GM21390 (cell line): ENCODE measurements around the gene TCEANC2.
"Not testable (repeated sequence)": the region's sequence is repeated elsewhere in the genome, so short reads cannot be mapped to it uniquely, and the experiment has no call there.

Experiments used
- ATAC-seq: cut with Tn5 transposase; IDR thresholded peaks from one replicate; pipeline ENCODE4 v1.9.1; 2021; ENCODE audit not compliant: unreplicated experiment

Gene TCEANC2

DNA sequence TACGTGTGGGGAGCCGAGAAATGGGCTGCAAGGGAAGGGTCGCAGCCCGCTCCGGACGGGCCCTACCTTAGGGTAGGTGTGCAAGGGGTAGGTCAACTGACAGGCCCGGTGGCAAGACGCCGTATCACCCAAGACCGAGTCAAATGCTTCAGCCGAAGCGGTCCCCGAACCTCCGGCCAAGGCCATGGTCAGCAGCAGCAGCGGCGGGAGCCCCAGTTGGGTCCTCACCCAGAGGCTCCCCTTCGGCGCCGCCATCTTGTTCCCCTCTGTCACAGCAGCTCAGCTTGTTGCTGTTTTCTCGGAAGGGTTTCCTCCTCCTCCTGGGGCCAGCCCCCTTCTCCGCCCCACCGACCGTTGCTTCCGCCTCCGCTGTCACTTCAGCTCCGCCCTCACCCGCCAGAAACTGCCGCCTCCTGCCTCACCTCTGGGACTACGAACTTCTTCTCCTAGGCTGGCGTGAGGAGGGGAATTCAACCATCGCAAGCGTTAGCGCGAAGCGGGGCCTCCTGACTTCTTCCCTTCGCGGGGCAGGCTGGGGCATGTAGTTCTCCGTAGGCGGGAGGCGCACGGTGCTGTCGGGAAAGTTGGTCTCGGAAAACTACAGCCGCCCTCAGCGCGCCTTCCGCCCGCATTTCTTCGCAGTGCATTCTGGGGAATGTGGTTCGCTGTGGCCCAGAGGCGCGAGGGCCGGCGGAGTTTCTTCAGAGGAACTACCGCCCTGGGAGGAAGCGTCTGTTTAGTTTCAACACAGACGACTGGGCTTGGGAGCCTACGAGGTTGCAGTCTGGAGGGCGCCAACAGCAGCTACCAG lies at the start of gene TCEANC2, which contains the start of gene TMEM59:
Gene TCEANC2 (plus strand): TSS at position 675 of the 811 bp plus-strand sequence. CDS start 815 bp downstream, outside the sequence.
Gene TMEM59 (minus strand): TSS at position 271 of the 811 bp plus-strand sequence. CDS start 16 bp downstream, at position 255.
- peak; percentile 88 for ATAC-seq

DNA sequence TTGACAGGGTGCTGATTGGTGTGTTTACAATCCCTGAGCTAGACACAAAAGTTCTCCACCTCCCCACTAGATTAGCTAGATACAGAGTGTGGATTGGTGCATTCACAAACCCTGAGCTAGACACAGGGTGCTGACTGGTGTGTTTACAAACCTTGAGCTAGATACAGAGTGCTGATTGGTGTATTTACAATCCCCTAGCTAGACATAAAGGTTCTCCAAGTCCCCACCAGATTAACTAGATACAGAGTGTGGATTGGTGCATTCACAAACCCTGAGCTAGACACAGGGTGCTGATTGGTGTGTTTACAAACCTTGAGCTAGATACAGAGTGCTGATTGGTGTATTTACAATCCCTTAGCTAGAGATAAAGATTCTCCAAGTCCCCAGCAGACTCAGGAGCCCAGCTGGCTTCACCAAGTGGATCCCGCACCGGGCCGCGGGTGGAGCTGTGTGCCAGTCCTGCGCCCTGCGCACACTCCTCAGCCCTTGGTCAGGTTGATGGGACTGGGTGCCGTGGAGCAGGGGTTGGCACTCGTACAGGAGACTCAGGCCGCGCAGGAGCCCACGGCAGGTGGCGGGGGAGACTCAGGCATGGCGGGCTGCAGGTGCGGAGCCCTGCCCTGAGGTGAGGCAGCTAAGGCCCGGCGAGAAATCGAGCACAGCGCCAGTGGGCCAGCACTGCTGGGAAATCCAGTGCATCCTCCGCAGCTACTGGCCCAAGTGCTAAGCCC lies 49.5 kb upstream of the TCEANC2 start:
- not testable (repeated sequence) for ATAC-seq

DNA sequence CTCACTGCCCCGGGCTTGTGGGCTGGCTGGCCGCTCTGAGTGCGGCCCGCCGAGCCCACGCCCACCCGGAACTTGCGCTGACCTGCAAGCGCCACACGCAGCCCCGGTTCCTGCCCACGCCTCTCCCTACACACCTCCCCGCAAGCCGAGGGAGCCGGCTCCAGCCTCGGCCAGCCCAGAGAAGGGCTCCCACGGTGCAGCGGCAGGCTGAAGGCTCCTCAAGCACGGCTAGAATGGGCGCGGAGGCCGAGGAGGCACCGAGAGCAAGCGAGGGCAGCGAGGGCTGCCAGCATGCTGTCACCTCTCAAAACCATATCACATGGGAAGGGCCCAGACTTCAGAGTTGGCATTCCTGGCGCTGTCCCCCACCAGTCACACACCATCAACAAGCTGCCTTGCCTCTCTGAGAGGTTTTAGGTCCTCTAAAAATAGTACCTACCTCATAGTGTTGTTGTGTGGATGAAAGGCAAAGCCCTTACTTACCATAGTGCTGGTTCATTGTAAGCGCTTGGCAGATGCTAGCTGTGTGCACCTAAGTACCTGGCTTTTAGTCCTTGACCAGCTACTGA lies 48.8 kb upstream of the TCEANC2 start:
- no peak for ATAC-seq

DNA sequence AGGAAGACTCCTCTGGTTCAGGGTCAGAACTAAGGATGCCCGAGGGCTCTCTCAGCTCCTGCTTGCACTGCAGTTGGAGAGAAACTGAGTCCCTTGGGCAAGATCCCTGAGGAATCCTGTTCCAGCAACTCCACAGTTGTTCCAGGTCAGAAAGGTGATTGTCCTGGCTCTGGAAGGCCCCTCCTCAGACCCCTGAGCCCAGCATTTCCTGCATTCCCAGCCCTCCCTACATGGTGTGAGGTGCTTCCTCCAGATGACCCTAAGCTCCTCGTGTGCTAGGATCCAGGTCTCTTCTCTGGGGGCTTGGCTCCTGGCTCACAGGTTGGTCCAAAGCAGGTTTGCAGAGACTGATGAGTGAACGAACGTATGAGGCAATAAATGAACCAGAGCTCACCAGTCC lies 46.9 kb upstream of the TCEANC2 start:
- no peak for ATAC-seq

DNA sequence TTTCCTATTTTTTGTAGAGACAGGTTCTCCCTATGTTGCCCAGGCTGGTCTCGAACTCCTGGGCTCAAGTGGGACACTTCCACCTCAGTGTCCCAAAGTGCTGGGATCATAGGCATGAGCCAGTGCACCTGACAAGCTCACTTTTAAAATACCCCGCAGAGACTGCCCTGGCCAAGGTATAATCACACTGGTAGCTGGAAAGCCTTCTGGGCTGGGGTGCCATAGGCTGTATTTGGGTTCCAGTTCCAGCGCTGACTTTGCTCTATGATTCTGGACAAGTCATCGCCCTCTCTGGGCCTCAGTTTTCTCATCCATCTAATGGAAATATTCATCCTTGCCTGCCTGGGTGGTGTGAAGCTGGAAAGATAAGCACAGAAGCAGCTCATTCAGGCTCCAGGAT lies 45.8 kb upstream of the TCEANC2 start:
- ATAC-seq = no peak

DNA sequence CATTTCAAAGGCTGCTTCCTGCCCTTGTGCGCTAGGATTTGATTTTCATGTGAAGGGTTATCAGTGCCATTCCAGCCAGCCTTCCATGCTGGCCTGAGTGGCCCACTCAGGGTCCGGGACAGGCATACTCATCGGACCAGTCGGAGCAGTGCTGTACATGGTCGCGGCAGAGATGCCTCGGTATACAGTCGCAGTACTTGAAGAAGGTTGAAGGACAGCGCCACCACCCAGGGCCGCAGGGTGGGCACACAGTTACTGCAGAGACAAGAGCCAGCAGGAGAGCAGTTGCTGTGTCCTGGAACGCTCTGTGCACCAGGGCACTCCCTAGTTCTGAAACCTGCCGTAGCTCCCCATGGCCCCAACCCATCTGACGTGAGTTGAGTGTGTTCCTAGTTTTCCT lies 44.5 kb upstream of the TCEANC2 start:
- no peak for ATAC-seq

DNA sequence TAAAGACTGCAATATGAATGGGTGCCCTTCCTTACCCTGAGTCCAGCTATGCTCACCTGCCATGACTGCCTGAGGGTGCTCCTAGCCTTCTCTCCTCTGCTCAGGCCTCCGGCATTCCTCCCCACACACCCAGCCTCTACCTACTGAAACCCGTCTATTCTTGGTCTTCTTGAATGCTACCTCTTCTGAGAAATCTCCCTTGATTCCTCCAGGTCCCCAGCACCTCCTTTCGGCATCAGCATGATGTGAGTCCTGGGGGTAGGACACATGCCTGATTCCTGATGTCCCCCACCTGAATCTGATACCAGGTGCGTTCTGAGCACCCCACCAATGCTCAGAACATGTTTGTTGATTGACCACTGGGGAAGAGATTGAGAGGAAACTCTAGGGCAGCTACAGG lies 44.0 kb upstream of the TCEANC2 start:
- ATAC-seq = no peak

DNA sequence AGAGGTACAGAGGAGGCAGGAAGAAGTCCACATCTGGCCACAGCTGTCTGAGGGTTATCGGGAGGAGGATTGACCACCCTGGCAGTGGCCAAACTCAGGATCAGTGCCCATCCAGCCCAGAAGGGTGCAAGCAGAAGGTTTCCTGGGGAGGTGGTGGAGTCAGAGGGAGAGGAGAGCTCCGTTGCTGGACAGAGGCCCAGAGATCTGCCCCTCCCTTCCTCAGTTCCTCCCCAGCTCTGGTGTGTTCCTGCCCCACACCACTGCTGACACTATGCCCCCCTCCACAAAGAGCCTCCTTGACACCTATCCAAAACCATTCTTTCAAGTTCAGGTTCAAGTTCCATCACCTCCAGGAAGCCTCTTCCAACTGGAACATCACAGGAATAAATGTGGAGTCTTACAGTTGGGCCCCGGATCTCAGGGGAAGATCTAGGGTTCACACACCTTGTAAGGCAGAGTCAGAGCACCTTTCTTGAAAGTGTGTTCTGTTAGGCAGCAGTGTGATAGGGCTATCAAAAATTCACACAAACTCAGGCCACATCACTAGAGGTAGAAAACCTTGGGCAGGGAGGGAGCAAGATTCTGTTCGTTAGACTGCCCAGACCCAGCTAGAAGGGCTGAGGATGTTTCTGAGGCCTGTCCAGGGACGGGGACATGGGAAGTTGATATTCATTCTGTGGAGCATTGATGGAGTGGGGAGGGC lies 42.8 kb upstream of the TCEANC2 start:
- ATAC-seq = no peak

DNA sequence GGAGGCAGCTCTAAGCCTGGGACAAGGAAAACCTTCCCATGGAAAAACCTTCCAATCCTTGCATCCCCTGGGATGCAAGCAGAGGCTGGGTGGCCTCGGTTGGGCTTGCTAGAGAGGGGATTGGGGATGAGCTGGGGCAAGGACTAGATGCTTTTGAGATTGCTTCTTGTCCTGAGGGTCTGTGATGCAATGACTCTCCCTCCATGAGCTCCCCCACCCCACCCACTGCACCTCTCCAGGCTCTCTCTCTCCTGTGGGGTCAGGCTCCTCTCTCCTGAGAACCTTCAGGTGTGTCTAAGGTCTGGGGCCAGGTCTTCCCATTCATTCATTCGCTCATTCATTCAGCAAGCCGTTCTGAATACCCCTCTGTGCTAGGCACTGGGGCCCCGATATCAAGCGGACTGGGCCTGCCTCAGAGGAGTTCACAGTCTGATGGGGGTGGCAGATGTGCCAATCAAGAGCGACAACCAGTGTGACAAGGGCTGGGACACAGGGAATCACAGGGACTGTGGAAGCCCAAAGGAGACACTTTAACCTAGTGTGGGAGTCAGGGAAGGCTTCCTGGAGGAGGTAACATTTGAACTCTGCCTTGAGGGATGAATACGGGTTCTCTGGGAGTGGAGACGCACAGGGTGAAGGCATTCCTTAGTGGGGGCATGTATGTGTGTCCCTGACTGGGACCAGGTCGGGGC lies 41.9 kb upstream of the TCEANC2 start:
- ATAC-seq = no peak

DNA sequence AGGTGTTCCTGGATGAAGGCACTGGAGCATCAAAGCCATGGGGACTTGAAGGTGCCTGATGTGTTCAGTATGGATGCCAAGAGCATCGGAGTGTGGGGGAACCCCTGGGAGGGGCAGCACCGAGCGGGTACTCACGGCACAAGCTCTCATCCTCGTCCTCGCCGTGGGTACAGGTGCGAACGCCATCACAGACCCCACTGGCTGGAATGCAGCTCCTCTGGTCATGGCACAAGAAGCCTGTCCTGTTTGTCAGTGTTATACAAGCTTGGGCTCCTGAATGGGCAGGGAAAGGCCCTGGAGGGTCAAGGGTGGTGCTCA lies 41.4 kb upstream of the TCEANC2 start:
- ATAC-seq = no peak

DNA sequence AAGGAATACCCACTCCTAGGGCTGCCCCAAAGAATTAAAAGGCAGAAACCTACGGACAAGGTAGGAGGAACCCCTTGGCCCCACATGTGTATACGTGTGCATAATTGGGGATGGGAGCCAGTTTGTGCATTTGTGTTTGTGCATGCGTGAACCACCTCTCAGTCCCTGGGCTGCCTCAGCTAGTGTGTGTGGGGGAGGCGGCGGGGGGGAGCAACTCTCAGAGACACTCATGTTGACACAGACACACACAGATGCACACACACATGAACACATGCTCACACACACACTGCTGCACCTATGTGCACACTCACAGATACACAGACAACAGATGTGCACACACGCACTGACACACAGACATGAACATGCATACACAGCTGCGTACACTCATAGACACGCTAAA lies 40.5 kb upstream of the TCEANC2 start:
- no peak for ATAC-seq

DNA sequence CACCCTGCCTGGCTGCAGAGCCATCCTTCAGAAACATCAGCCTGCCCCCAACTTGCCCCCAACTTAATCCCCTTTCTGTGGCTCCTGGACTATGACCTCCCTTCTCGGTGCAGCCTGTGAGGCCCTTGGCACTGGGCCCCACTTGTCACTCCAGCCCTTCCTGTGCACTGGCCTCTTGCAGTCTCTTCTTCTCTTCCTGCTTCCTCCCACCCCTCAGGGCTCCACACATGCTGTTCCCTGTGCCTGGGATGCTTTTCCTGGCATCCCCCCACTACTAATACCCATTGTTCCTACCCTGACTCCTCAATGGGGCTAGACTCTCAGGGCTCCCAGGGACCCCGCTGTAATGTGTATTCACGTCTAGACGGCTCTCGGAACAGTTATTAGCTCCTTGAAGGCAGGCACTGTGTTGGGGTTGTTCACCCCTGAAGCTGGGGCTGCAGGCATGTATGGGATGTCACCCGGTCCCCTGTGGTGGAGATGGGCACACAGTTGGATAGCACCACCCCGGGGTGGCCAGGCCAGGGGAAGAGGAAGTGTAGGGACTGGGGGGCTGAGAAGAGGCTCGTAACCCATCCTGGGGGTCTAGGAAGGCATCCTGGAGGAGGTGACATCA lies 39.9 kb upstream of the TCEANC2 start:
- no peak for ATAC-seq

DNA sequence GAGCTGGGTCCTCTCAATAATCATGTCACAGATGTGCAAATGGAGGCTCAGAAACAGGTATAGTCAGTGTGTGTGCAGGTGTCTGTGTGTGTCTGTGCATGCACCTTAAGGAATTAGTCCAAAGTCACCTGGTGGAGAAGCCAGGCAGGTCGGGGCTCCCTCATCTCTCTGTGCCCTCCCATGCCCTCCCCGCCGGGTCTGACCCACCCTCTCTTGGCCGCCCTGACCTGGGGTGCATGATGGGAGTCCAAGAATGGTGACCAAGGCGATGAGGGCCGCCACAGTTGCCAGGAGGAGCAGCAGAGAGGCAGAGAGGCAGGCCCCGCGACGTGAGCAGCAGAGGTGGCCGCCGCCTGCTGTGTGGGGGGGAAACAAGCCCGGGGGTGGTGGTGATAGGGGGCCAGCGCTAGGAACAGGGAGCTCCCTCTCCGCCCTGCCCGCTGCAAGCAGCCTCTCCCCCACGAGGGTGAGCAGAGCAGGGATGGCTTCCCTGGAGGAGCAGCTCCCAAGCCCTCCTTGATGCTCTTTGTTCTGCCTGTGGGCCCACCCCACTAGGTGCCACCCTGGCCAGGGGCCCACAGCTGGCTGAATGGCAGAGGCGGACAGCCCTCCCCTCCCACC lies 39.3 kb upstream of the TCEANC2 start:
- no peak for ATAC-seq

DNA sequence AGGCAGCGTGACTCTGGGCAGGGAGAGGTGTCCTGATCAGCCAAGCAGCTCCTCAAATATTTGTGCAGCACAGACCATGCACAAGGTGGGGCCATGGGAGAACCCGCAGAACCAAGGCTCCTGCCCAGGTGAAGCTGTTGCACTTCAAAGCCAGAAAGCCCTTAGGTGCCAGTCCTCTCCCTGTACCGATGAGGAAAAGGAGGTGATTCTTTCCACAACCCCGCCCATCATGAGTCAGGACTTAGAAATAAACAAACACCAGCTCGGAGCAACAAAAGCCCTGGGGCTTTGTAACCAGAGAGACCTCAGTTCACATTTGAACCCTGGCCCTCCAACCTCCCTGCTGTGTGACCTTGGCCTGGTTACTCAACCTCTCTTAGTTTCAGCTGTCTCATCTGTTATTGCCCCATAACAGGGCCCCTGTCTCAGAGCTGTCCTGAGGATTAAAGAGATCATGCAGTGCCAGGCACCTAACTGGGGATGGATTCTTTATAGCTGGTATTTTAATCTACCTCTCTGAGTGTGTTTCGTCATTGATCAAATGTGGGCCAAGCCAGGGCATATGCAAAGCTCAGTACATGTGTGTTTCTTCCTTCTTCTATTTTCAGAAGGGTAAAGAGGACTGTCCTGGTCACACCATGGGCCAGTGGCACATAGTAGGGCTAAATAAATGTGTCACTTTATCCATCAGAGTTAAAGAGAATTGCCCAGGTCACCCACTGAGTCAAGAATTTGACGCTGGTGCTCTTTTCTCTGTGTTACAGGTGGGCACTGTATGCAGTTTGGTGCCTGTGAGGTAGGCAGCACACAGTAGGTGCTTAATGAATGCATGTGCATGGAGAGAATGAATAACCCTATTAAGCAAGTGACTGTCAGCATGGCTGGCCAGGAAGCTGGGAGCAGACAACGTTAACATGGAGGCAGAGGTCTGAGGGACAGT lies 36.8 kb upstream of the TCEANC2 start:
- no peak for ATAC-seq

DNA sequence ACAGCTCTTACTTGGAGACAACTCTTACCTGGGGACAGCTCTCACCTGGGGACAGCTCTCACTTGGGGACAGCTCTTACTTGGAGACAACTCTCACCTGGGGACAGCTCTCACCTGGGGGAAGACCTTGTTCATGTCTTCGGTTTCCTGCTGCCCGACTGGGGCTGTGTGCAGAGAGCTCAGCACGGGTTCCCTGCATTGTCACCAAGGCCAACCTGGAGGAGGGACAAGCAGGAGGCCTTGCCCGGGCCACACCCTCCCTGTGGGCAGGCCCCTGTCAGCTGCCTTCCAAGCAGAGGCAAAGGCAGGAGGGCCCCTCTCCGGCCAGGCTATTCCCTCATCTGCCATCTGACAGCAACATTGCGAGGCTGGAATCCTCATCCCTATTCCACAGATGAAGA lies 35.4 kb upstream of the TCEANC2 start, which contains the start of gene LDLRAD1:
Gene LDLRAD1 (minus strand): TSS at position 208 of the 400 bp plus-strand sequence. CDS start 74 bp downstream, at position 134.
- ATAC-seq = no peak

DNA sequence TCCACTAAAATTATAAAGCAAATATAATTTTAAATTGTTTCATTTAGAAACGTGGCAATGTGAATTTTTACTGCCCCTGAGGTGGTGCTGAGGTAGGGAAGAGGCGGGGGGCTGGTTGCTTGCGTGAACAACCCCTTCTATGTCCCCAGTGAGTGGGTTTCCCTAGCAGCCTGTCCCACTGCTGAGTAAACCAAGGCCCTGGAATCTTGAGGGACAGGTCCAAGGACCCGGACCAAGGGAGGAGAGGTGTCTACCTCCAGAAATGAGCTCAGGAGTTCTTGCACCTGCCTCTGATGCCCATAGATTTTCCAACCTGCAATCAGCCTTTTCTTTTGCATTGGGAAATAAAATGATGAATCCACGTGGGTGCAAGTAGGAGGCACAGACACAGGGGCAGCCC lies 34.8 kb upstream of the TCEANC2 start:
- ATAC-seq = no peak

DNA sequence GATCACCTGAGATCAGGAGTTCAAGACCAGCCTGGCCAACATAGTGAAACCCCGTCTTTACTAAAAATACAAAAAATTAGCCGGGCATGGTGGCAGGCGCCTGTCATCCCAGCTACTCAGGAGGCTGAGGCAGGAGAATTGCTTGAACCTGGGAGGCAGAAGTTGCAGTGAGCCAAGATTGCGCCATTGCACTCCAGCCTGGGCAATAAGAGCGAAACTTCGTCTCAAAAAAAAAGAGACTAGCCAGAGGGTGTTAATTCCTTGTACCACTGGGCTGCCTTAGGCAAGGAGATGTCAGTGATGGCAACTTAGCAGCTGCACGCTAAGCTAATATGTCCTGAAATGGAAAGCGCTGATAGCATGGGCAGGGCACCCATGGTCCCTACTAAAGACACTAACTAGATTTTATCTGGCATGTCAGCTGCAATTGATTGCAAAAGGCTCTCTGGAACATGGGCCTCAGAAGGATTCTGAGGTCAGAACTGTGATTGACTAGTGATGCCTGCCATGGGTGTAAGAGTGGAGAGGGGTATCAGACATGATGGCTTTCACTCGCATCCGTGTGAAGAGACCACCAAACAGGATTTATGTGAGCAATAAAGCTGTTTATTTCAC lies 33.7 kb upstream of the TCEANC2 start:
- ATAC-seq = not testable (repeated sequence)

DNA sequence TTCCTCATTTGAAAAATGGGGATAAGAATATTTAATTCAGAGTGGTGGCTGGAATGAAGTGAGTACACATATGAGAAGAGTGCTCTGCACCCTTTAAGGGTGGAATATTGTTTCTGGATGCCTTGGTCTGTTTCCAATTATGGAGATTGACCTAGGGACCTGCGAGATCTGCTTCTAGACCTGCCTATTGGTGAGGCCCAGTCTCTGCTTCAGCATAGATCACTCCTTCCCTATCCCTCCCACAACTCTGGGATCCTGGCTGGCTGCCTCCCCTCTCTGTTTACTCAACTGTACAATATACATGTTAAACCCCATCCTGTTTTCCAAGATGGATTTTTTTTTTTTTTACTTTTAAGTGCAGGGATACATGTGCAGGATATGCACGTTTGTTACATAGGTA lies 29.1 kb upstream of the TCEANC2 start:
- ATAC-seq = no peak
